HepG2 (cell line): ENCODE results near the gene EXOC3L4. TPM values are rescaled to one million over a fixed set of nuclear protein-coding genes. Genes with fewer than 3 reads are reported as not detected.

Experiments used
- ATAC-seq: fragments of 200-7000 bp; cut with Tn5 transposase; 3 replicates; pipeline ENCODE4 v1.9.1; 2020; ENCODE audit warnings: mild to moderate bottlenecking, moderate library complexity
- BruUV-seq: library from RNA; stranded (reverse); fragments of 400-500 nt; replicated peaks from 2 replicates; lab custom pipeline; 2021; lab: Mats Ljungman, UMichigan
- CTCF ChIA-PET: fragments of 300-600 bp; formaldehyde crosslinking; extraction: SDS; loops from one replicate; lab custom pipeline; 2021; ENCODE audit warnings: low total read pairs, inconsistent platforms, low intra/inter-chr PET ratio; lab: Yijun Ruan, JAX
- POLR2A ChIA-PET: fragments of 350-600 bp; sonication (Branson Sonifier 250); formaldehyde crosslinking; loops from one replicate; lab custom pipeline; 2020; ENCODE audit warnings: antibody characterized with exemption, inconsistent platforms; lab: Yijun Ruan, JAX
- DNase-seq: peaks from one replicate; pipeline ENCODE4 v3.0.0-alpha.2; 2015; ENCODE audit warnings: low spot score
- FAIRE-seq: peaks from 3 replicates; lab custom pipeline; 2011; peaks lifted over from hg19 to GRCh38; lab: Jason Lieb, UNC
- H2AFZ ChIP-seq: one replicate; pipeline ENCODE4 v1.6.1; 2011; ENCODE audit warnings: low read length, inconsistent platforms
- H3K27ac ChIP-seq: fragments of 300-600 bp; 3 replicates; pipeline ENCODE4 v1.8.0; 2011; ENCODE audit warnings: mixed run types, mild to moderate bottlenecking, mixed read lengths, low read length, inconsistent platforms; ENCODE audit not compliant: insufficient read depth; ENCODE audit errors: extremely low read length
- H3K27me3 ChIP-seq, 2 experiments: fragments of 200-600 bp in 1 of 2; 2 replicates in 1 of 2; 3 replicates in 1 of 2; pipeline versions ENCODE4 v1.6.0 to v1.8.0; 2011; ENCODE audit warnings: low read length in 2 of 2, mild to moderate bottlenecking in 2 of 2, moderate library complexity in 2 of 2, inconsistent platforms in 1 of 2; ENCODE audit not compliant: insufficient read depth in 2 of 2, control insufficient read depth in 1 of 2
- H3K36me3 ChIP-seq, 2 experiments: fragments of 200-600 bp in 1 of 2; replicated peaks in 1 of 2; 2 replicates in 1 of 2; 3 replicates in 1 of 2; pipeline versions ENCODE4 v1.5.1 to v1.8.0; 2011; ENCODE audit warnings: low read length in 2 of 2, inconsistent platforms in 1 of 2; ENCODE audit not compliant: insufficient read depth in 2 of 2, control insufficient read depth in 1 of 2
- H3K4me1 ChIP-seq: 2 replicates; pipeline ENCODE4 v1.5.1; 2012; ENCODE audit warnings: low read length, inconsistent platforms; ENCODE audit not compliant: insufficient read depth
- H3K4me2 ChIP-seq: 2 replicates; pipeline ENCODE4 v1.6.0; 2011; ENCODE audit warnings: low read depth, low read length, inconsistent platforms
- H3K4me3 ChIP-seq, 3 experiments: fragments of 200-600 bp in 1 of 3; sonication (generic), shearing (Covaris generic) in 1 of 3; replicated peaks in 1 of 3; 2 replicates each; pipeline ENCODE4 v1.5.1; 2011 to 2016; ENCODE audit warnings: low read length in 3 of 3, inconsistent platforms in 2 of 3, low read depth in 2 of 3, mild to moderate bottlenecking in 2 of 3, control low read depth in 1 of 3, mixed read lengths in 1 of 3; ENCODE audit not compliant: insufficient read depth in 1 of 3
- H3K79me2 ChIP-seq: one replicate; pipeline ENCODE4 v1.6.1; 2011; ENCODE audit warnings: low read length, inconsistent platforms; ENCODE audit not compliant: insufficient read depth
- H3K9ac ChIP-seq: 2 replicates; pipeline ENCODE4 v1.6.0; 2011; ENCODE audit warnings: mild to moderate bottlenecking, low read depth, low read length, inconsistent platforms; ENCODE audit not compliant: insufficient read depth
- H3K9me3 ChIP-seq: 2 replicates; pipeline ENCODE4 v1.5.1; 2012; ENCODE audit warnings: mild to moderate bottlenecking, low read length
- H4K20me1 ChIP-seq: 2 replicates; pipeline ENCODE4 v1.6.0; 2011; ENCODE audit warnings: inconsistent platforms, mild to moderate bottlenecking, low read length, moderate library complexity; ENCODE audit not compliant: insufficient read depth
- ASH2L ChIP-seq: fragments of 300-600, 200-600 bp; sonication (generic); IDR thresholded peaks from 2 replicates; pipeline ENCODE4 v1.7.0; 2017; ENCODE audit warnings: low read depth, mild to moderate bottlenecking, moderate library complexity, mixed read lengths, low read length; ENCODE audit not compliant: insufficient read length
- CEBPG ChIP-seq: IDR thresholded peaks from 2 replicates; pipeline ENCODE4 v1.6.1; 2016
- DR1 ChIP-seq: sonication (generic); formaldehyde crosslinking; IDR thresholded peaks from 2 replicates; pipeline ENCODE4 v1.8.0; 2021; ENCODE audit warnings: mild to moderate bottlenecking, missing genetic modification reagents, inconsistent platforms
- IRF2 ChIP-seq: IDR thresholded peaks from 2 replicates; pipeline ENCODE4 v1.6.1; 2018; ENCODE audit warnings: missing genetic modification reagents, missing compliant biosample characterization
- KLF13 ChIP-seq: sonication (generic); formaldehyde crosslinking; IDR thresholded peaks from 2 replicates; pipeline ENCODE4 v1.4.0; 2020; ENCODE audit warnings: mild to moderate bottlenecking, missing genetic modification reagents
- MAFG ChIP-seq: sonication (generic); formaldehyde crosslinking; IDR thresholded peaks from 2 replicates; pipeline ENCODE4 v1.5.1; 2020; ENCODE audit warnings: mild to moderate bottlenecking, missing genetic modification reagents
- MYC ChIP-seq: sonication (generic); formaldehyde crosslinking; IDR thresholded peaks from 2 replicates; pipeline ENCODE4 v1.9.0; 2021; ENCODE audit warnings: missing genetic modification reagents, borderline replicate concordance
- SRSF9 ChIP-seq: fragments of 200-400 bp; formaldehyde crosslinking; IDR thresholded peaks from 2 replicates; pipeline ENCODE4 v1.6.1; 2018; ENCODE audit warnings: borderline replicate concordance, mild to moderate bottlenecking, low read depth, low read length; ENCODE audit not compliant: insufficient read depth, poor library complexity, severe bottlenecking
- ZBTB21 ChIP-seq: sonication (generic); formaldehyde crosslinking; IDR thresholded peaks from 2 replicates; pipeline ENCODE4 v1.4.0; 2020; ENCODE audit warnings: missing genetic modification reagents
- ZNF674 ChIP-seq: sonication (generic); formaldehyde crosslinking; IDR thresholded peaks from 2 replicates; pipeline ENCODE4 v1.5.0; 2020; ENCODE audit warnings: low read depth, mild to moderate bottlenecking, missing genetic modification reagents
- ZNF737 ChIP-seq: sonication (generic); formaldehyde crosslinking; IDR thresholded peaks from 2 replicates; pipeline ENCODE4 v1.5.0; 2020; ENCODE audit warnings: missing genetic modification reagents, mild to moderate bottlenecking, borderline replicate concordance
- WGBS: methylation state at CpG from one replicate; pipeline ENCODE4 v1.1.6; 2017; ENCODE audit warnings: low lambda C conversion rate; 5-methylcytosine and 5-hydroxymethylcytosine counted together
- in situ Hi-C: cut with HindIII; loops from 2 replicates; pipeline ENCODE4 v1.10.0; 2017; ENCODE audit warnings: low pct_unique_long_range_greater_than_20kb; ENCODE audit not compliant: extremely low pct_ligation_motif_present
- intact Hi-C: fragments of 100-400 bp; cut with micrococcal nuclease; formaldehyde crosslinking; loops from one replicate; pipeline ENCODE4 v1.10.0; 2022; ENCODE audit not compliant: unreplicated experiment
- polyA plus RNA-seq, 8 experiments: library from polyadenylated mRNA; depleted of rRNA in 3 of 8; stranded (reverse) in 7 of 8; unstranded in 1 of 8; fragments of >200 nt; fragmentation: Illumina TruSeq in 4 of 8; extraction: Trizol in 4 of 8; gene quantifications; 2 replicates each; pipeline versions ENCODE4 v1.2.1 to v1.2.3, GENCODE V29; 2011 to 2016; ENCODE audit warnings: low read depth in 4 of 8, missing spikeins in 1 of 8, mixed read lengths in 1 of 8; ENCODE audit not compliant: insufficient read depth in 1 of 8
- total RNA-seq, 5 experiments: library from RNA; depleted of rRNA; stranded (reverse); fragments of >200 nt; fragmentation: Illumina TruSeq; extraction: Trizol; gene quantifications; 2 replicates each; pipeline ENCODE4 v1.2.3, GENCODE V29; 2016; ENCODE audit warnings: low read depth in 1 of 5
- TF ChIP-seq, protein P1 (sequence below): sonication (generic); formaldehyde crosslinking; IDR thresholded peaks from 2 replicates; pipeline ENCODE4 v1.8.1; 2023; ENCODE audit warnings: mild to moderate bottlenecking, inconsistent platforms, moderate library complexity, missing genetic modification reagents, borderline replicate concordance
- TF ChIP-seq, protein P2 (sequence below): fragments of 450-650 bp; IDR thresholded peaks from 2 replicates; pipeline ENCODE4 v1.6.1; 2017
- TF ChIP-seq, protein P3 (sequence below): sonication (generic); formaldehyde crosslinking; IDR thresholded peaks from 2 replicates; pipeline ENCODE4 v1.9.0; 2022; ENCODE audit warnings: missing genetic modification reagents, mild to moderate bottlenecking, borderline replicate concordance
- TF ChIP-seq, protein P4 (sequence below): sonication (generic); formaldehyde crosslinking; conservative IDR thresholded peaks from 2 replicates; pipeline ENCODE4 v1.8.1; 2023; ENCODE audit warnings: missing genetic modification reagents

The EXOC3L4 gene
- total and polyA plus RNA-seq, 2 of the 13 experiments (the other 11 are each of a cell fraction or from before 2014, with no cell fraction given): 11.8 to 27.0 TPM

DNA sequence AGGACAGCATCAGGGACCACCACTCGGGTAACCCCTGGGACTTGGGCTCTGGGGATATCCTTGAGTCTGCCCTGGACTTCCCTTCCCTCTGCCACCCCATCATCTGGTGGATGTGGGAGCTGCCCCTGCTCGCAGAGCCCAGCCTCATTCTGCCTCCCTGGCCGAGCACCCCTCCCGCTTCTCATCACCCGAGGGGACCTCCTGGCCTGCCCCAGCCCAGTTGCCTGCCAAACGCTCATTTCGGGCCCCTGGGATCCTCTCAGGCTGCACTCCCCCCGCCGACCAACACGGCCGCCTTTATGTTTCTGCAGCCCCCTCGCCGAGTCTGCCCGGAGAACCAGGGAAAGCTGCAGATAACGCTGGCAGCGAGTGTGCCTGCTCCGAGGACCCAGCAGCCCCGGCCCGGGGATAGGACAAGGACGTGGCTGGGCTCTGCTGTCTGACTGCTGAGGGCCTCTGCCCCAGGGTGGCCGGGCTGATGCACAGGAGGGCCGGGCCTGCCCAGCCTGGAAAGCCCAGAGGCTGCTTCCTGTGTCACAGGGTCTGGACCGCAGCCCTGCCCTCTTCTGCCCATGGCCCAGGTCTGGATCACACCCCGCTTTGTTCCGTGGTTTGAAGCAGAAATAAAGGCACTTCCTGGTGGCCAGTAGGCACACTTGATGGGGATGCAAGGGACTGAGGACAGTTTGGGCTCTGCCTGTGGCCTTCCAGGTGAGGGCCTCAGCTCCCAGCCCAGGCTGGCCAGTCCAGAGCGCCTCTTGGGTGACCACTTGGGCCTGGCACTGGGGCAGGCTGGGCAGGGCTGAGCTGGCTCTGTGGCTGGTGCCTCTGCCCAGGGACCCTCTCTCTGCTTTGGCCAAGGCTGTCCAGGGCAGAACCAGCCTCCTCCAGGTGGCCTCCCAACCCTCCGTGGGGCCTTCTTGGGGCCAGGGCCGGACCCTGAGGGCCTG lies 4.9 kb upstream of the EXOC3L4 start (continued):
- TF ChIP-seq DR1 (CRISPR knock-in tag) (no peak), SRSF9 (no peak), IRF2 (CRISPR knock-in tag) (no peak)
- TF ChIP-seq, protein P1, sequence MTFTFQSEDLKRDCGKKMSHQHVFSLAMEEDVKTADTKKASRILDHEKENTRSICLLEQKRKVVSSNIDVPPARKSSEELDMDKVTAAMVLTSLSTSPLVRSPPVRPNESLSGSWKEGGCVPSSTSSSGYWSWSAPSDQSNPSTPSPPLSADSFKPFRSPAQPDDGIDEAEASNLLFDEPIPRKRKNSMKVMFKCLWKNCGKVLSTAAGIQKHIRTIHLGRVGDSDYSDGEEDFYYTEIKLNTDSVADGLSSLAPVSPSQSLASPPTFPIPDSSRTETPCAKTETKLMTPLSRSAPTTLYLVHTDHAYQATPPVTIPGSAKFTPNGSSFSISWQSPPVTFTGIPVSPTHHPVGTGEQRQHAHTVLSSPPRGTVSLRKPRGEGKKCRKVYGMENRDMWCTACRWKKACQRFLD (CRISPR knock-in tag): no peak
- TF ChIP-seq, protein P2, sequence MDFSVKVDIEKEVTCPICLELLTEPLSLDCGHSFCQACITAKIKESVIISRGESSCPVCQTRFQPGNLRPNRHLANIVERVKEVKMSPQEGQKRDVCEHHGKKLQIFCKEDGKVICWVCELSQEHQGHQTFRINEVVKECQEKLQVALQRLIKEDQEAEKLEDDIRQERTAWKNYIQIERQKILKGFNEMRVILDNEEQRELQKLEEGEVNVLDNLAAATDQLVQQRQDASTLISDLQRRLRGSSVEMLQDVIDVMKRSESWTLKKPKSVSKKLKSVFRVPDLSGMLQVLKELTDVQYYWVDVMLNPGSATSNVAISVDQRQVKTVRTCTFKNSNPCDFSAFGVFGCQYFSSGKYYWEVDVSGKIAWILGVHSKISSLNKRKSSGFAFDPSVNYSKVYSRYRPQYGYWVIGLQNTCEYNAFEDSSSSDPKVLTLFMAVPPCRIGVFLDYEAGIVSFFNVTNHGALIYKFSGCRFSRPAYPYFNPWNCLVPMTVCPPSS: no peak

DNA sequence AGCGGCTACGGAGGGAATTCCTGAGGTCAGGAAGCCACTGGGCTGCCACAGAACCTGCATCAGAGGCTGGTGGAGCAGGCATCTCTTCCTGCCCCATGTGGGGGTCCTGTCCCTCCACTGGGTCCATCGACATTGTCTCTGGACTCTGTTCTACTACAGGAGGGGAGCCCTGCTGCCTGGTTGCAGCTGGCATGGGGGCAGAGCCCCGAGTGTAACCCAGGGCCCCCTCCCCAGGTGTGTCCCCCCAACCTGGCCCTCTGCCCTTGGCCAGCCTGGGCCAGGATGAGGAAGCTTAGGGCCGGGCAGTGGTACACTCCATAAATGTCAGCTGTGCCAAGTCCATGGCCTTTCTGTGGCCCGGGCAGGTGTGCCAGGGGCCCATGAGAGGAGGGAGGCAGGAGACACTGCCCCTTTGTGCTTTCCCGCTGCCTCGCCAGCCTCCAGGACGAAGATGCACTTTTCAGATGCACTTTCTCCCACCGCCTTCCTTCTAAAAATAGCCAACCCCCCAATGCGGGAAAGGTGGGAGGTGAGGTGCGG lies 4.0 kb upstream of the EXOC3L4 start:
- Histone ChIP-seq H2AFZ (no peak overlapping the region), H3K4me1 (peaks cover 87% of the 10 kb centered on the region), H3K4me2 (peak overlapping the region; percentile 51; the same call in 1 of the 2 replicates), H3K9me3 (no peaks in the 10 kb centered on the region), H3K27ac (no peak overlapping the region), H4K20me1 (no peaks in the 10 kb centered on the region), H3K4me3 (no peak overlapping the region; a peak in 1 of 6 replicates), H3K27me3 (peaks cover 0 to 8% of the 10 kb centered on the region in 2 experiments; a peak in 3 of 5 replicates), H3K9ac (no peak overlapping the region), H3K36me3 (no peaks in the 10 kb centered on the region), H3K79me2 (peaks cover 4% of the 10 kb centered on the region)
- CTCF ChIA-PET: no interaction called here
- DNase-seq (no peak), FAIRE-seq (no peak), ATAC-seq (no peak)
- in situ Hi-C loops: no loop called here
- POLR2A ChIA-PET: interaction anchor here (0.8 to 2.0 kb wide), 2 partner anchors 9 to 13 kb away, joined by 3 to 12 read pairs; no protein-coding TSS in a partner anchor
- 53% methylated on average over 7 of the region's 12 CpGs for WGBS
- intact Hi-C loops: no loop called here
- BruUV-seq: no TSS peak
- TF ChIP-seq MAFG (CRISPR knock-in tag): no peak
- TF ChIP-seq, protein P3, sequence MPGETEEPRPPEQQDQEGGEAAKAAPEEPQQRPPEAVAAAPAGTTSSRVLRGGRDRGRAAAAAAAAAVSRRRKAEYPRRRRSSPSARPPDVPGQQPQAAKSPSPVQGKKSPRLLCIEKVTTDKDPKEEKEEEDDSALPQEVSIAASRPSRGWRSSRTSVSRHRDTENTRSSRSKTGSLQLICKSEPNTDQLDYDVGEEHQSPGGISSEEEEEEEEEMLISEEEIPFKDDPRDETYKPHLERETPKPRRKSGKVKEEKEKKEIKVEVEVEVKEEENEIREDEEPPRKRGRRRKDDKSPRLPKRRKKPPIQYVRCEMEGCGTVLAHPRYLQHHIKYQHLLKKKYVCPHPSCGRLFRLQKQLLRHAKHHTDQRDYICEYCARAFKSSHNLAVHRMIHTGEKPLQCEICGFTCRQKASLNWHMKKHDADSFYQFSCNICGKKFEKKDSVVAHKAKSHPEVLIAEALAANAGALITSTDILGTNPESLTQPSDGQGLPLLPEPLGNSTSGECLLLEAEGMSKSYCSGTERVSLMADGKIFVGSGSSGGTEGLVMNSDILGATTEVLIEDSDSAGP (CRISPR knock-in tag): no peak
- TF ChIP-seq MYC: peak; percentile 2; the same call in 1 of the 2 replicates
- no peak for TF ChIP-seq ZBTB21
- no peak for TF ChIP-seq ZNF737 (CRISPR knock-in tag)
- TF ChIP-seq ZNF674: no peak
- no peak for TF ChIP-seq ASH2L
- no peak for TF ChIP-seq CEBPG (CRISPR knock-in tag)
- TF ChIP-seq KLF13: no peak
- TF ChIP-seq, protein P4, sequence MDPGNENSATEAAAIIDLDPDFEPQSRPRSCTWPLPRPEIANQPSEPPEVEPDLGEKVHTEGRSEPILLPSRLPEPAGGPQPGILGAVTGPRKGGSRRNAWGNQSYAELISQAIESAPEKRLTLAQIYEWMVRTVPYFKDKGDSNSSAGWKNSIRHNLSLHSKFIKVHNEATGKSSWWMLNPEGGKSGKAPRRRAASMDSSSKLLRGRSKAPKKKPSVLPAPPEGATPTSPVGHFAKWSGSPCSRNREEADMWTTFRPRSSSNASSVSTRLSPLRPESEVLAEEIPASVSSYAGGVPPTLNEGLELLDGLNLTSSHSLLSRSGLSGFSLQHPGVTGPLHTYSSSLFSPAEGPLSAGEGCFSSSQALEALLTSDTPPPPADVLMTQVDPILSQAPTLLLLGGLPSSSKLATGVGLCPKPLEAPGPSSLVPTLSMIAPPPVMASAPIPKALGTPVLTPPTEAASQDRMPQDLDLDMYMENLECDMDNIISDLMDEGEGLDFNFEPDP: 0 out of 2 replicates have a peak, but pooled peaks have one; percentile 52
